Stimulated activated CD8-positive, alpha-beta memory T cell treated with anti-CD3 and anti-CD28 coated beads, Interleukin-12 subunit alpha, Interleukin-12 subunit beta, amount 100 ng/mL, for 24 hours (primary cell): Measurements from ENCODE around the gene DCST1.

Experiments used
- DNase-seq: peaks from one replicate; pipeline ENCODE4 v3.0.0-alpha.2; 2020; ENCODE audit errors: extremely low read depth

Gene DCST1

GRCh38 chr1:155075535-155075934 lies 41.9 kb downstream of the DCST1 start:
- DNase-seq, result no peak

- DNase-seq, result no peak
These were observed 42.7 kb downstream of the DCST1 start for GRCh38 chr1:155076371-155076770.

- DNase-seq, result no peak
These were observed 43.7 kb downstream of the DCST1 start for GRCh38 chr1:155077346-155077745.

GRCh38 chr1:155077758-155078445 lies 44.3 kb downstream of the DCST1 start:
- DNase-seq, result no peak

GRCh38 chr1:155078469-155079209 lies 45.0 kb downstream of the DCST1 start, which contains the start of gene EFNA3:
Gene EFNA3 (plus strand): TSS chr1:155078837. CDS start chr1:155078942, 105 bp downstream.
- no peak for DNase-seq

- no peak for DNase-seq
These were observed 45.5 kb downstream of the DCST1 start for GRCh38 chr1:155079210-155079486.

- DNase-seq, result no peak
These were observed 46.1 kb downstream of the DCST1 start for GRCh38 chr1:155079487-155080311.

- no peak for DNase-seq
These were observed 46.9 kb downstream of the DCST1 start for GRCh38 chr1:155080312-155081228.

- no peak for DNase-seq
These were observed 48.1 kb downstream of the DCST1 start for GRCh38 chr1:155081472-155082300.

GRCh38 chr1:155082301-155083051 lies 48.9 kb downstream of the DCST1 start:
- DNase-seq, result no peak

GRCh38 chr1:155083052-155083541 lies 49.5 kb downstream of the DCST1 start:
- DNase-seq, result no peak

GRCh38 chr1:155083865-155084721 lies 50.5 kb downstream of the DCST1 start:
- no peak for DNase-seq

GRCh38 chr1:155084722-155085503 lies 51.3 kb downstream of the DCST1 start:
- DNase-seq, result peak; percentile 80

- DNase-seq, result peak; percentile 43
These were observed 52.0 kb downstream of the DCST1 start for GRCh38 chr1:155085504-155086127.

- DNase-seq, result peak; percentile 47
These were observed 52.6 kb downstream of the DCST1 start for GRCh38 chr1:155086128-155086741.

GRCh38 chr1:155086856-155087535 lies 53.4 kb downstream of the DCST1 start:
- no peak for DNase-seq
